Hematopoietic multipotent progenitor cell treated with erythropoietin and hydrocortisone succinate and interleukin-3 and kit ligand, for 4 days (in vitro differentiated cells): ENCODE measurements around the gene AFMID.
A peak's percentile ranks its signal among the peaks of the same experiment; 100 is the strongest.
"Not testable (repeated sequence)": the region's sequence is repeated elsewhere in the genome, so short reads cannot be mapped to it uniquely, and the experiment has no call there.

Experiments used
- DNase-seq: peaks from one replicate; pipeline ENCODE4 v3.0.0-alpha.2; 2015

AFMID gene

GRCh38 chr17:78239489-78239931 is 52.3 kb downstream of the AFMID start:
- DNase-seq: peak; percentile 76

GRCh38 chr17:78240012-78240655 is 53.0 kb downstream of the AFMID start:
- DNase-seq: no peak

GRCh38 chr17:78240839-78241238 is 53.7 kb downstream of the AFMID start:
- DNase-seq: no peak

- DNase-seq: peak; percentile 58
Measured at GRCh38 chr17:78241277-78242023, 54.3 kb downstream of the AFMID start.

- peak; percentile 64 for DNase-seq
Measured at GRCh38 chr17:78242024-78242742, 55.0 kb downstream of the AFMID start.

GRCh38 chr17:78247304-78247703 is 60.1 kb downstream of the AFMID start:
- DNase-seq: no peak

GRCh38 chr17:78248051-78248914 is 61.1 kb downstream of the AFMID start:
- no peak for DNase-seq

- DNase-seq: no peak
Measured at GRCh38 chr17:78249074-78249817, 62.1 kb downstream of the AFMID start.

GRCh38 chr17:78249818-78250806 is 63.0 kb downstream of the AFMID start:
- DNase-seq: no peak

GRCh38 chr17:78250891-78251772 is 64.0 kb downstream of the AFMID start:
- DNase-seq: peak; percentile 93

GRCh38 chr17:78251773-78252103 is 64.6 kb downstream of the AFMID start:
- DNase-seq: no peak

GRCh38 chr17:78252111-78252634 is 65.0 kb downstream of the AFMID start:
- no peak for DNase-seq

GRCh38 chr17:78252701-78253635 is 65.8 kb downstream of the AFMID start:
- no peak for DNase-seq

- not testable (repeated sequence) for DNase-seq
Measured at GRCh38 chr17:78253636-78253945, 66.4 kb downstream of the AFMID start.

GRCh38 chr17:78253946-78254672 is 66.9 kb downstream of the AFMID start:
- DNase-seq: peak; percentile 94

- no peak for DNase-seq
Measured at GRCh38 chr17:78255029-78255656, 68.0 kb downstream of the AFMID start.

GRCh38 chr17:78255953-78256706 is 69.0 kb downstream of the AFMID start:
- no peak for DNase-seq
